ENCODE measurements around the gene F2RL1. TPM values are rescaled to one million over a fixed set of nuclear protein-coding genes. Genes with fewer than 3 reads are reported as not detected.

Gene F2RL1
- total and polyA plus RNA-seq, 2 of the 8 experiments (the other 6 are each of a cell fraction or from before 2014, with no cell fraction given) = 23.2 to 26.6 TPM

GRCh38 chr5:76801159-76801802 lies 17.5 kb upstream of the F2RL1 start:
- Histone ChIP-seq H3K9ac (replicated peaks in 1 of 4; ENCODE audit: extremely low read depth in 1 of 4, low read depth in 3 of 4, low read length in 3 of 4) (no peak overlapping the region), H2BK120ac (replicated peaks; ENCODE audit: low read depth, low read length) (no peak overlapping the region), H3K27me3 (replicated peaks in 1 of 4; ENCODE audit: control insufficient read depth in 3 of 4, extremely low read depth in 1 of 4, insufficient read depth in 3 of 4, low read length in 3 of 4) (no peaks in the 10 kb centered on the region; a peak in 1 of 7 replicates), H3K9me3 (ENCODE audit: insufficient read depth in 2 of 2, low read depth in 1 of 2, low read length in 1 of 2) (no peaks in the 10 kb centered on the region), H3K79me2 (ENCODE audit: control insufficient read depth in 1 of 2, insufficient read depth in 2 of 2, low read length in 2 of 2) (no peaks in the 10 kb centered on the region), H3K4me3 (ENCODE audit: extremely low read depth in 1 of 4, insufficient read depth in 2 of 4, low read depth in 3 of 4, low read length in 4 of 4) (no peak overlapping the region), H2AFZ (ENCODE audit: low read length) (no peak overlapping the region), H3K18ac (ENCODE audit: extremely low read depth, low read length) (no peak overlapping the region), H3K23me2 (ENCODE audit: low read depth, low read length) (no peaks in the 10 kb centered on the region; the same call in none of the 2 replicates), H3K36me3 (ENCODE audit: control insufficient read depth in 2 of 4, insufficient read depth in 4 of 4, low read length in 3 of 4) (no peaks in the 10 kb centered on the region), H3K27ac (ENCODE audit: low read depth, low read length) (no peak overlapping the region), H2BK5ac (ENCODE audit: low read depth, low read length) (peak overlapping the region; percentile 26; the same call in 1 of the 2 replicates), H4K8ac (ENCODE audit: extremely low read depth, insufficient read depth, low read length) (no peak overlapping the region), H3K4me1 (replicated peaks in 1 of 4; ENCODE audit: control insufficient read depth in 3 of 4, insufficient read depth in 4 of 4, low read length in 3 of 4) (peaks cover 4 to 7% (median 5%) of the 10 kb centered on the region in 4 experiments; a peak in 5 of 7 replicates), H2BK15ac (ENCODE audit: low read length) (no peak overlapping the region), H4K20me1 (replicated peaks in 1 of 2; ENCODE audit: control insufficient read depth in 1 of 2, insufficient read depth in 2 of 2, low read length in 2 of 2) (no peaks in the 10 kb centered on the region), H3K23ac (ENCODE audit: insufficient read length) (no peak overlapping the region), H2BK20ac (ENCODE audit: low read length) (0 out of 2 replicates have a peak overlapping the region, but pooled peaks have one; percentile 72), H3K56ac (replicated peaks; ENCODE audit: insufficient read length, low read depth, low read length) (no peak overlapping the region), H2BK12ac (ENCODE audit: low read depth, low read length) (no peak overlapping the region), H3K14ac (ENCODE audit: insufficient read length) (no peak overlapping the region), H3K4ac (replicated peaks; ENCODE audit: insufficient read length, low read depth, low read length) (no peak overlapping the region), H3K79me1 (ENCODE audit: low read depth, low read length) (no peaks in the 10 kb centered on the region), H4K5ac (ENCODE audit: insufficient read length, low read depth, low read length) (no peak overlapping the region), H4K91ac (replicated peaks; ENCODE audit: insufficient read length, low read length) (no peak overlapping the region), H2AK5ac (ENCODE audit: low read depth, low read length) (no peak overlapping the region), H3K4me2 (ENCODE audit: insufficient read depth in 1 of 2, low read depth in 2 of 2, low read length in 2 of 2) (no peak overlapping the region)
- DNase-seq (ENCODE audit: low read depth in 1 of 2, low spot score in 2 of 2) = no peak
- FAIRE-seq = no peak
- CTCF ChIA-PET (ENCODE audit: partially characterized antibody) = interaction anchor here (1.3 kb wide), 1 partner anchor 18 kb away, joined by 3 read pairs; the partner anchor contains the start of gene F2RL1
- 89% methylated on average over 4 of the region's 4 CpGs; no CpG with 5 or more reads in 1 of the 2 experiments for WGBS, 2 experiments (ENCODE audit: extremely low coverage in 1 of 2, insufficient coverage in 1 of 2, insufficient read length in 1 of 2, insufficient replicate concordance in 2 of 2, low coverage in 1 of 2, low lambda C conversion rate in 2 of 2, missing lambda C conversion rate in 1 of 2)
- TF ChIP-seq RBBP5 (IDR thresholded peaks at IDR 0.05; ENCODE audit: borderline replicate concordance, low read depth, low read length) (no peak), ATF3 (IDR thresholded peaks at IDR 0.05; ENCODE audit: insufficient read depth, low read depth, low read length) (no peak), TEAD4 (IDR thresholded peaks at IDR 0.05; ENCODE audit: low read depth, low read length) (no peak), NRF1 (IDR thresholded peaks at IDR 0.05; ENCODE audit: low read depth, low read length) (no peak), POU5F1 (IDR thresholded peaks at IDR 0.05; ENCODE audit: low read depth, low read length) (no peak)
- POLR2A ChIA-PET (ENCODE audit: partially characterized antibody) = interaction anchor here (11.5 kb wide), 1 partner anchor 17 kb away, joined by 131 read pairs; the partner anchor contains the start of gene F2RL1
